ENCODE results near the gene GLI2. TPM values are rescaled to one million over a fixed set of nuclear protein-coding genes. Genes with fewer than 3 reads are reported as not detected.

Gene GLI2
- polyA plus RNA-seq, 3 donors: not detected

DNA sequence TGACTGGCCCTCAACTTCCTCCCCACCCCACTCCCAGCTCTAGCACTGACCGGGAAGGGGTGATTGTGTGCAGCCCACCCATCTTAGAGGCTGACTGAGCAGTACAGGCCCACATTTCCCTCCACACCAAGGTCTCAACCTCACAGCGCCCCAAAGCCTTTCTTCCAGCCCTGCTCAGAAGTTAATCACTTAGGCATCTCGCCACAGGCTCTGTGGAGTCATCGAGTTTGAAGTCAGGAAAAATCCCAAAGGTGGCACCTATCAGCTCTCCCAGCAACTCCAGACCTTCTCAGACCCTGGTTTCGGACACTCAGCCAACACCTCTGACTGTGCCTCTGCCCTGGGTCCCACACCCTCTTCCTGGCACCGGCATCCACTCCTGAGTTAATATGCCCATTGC lies 43.0 kb upstream of the GLI2 start:
- Histone ChIP-seq H2AFZ (ENCODE audit: insufficient read depth, low read depth, low read length, poor library complexity, severe bottlenecking) (no peak overlapping the region), H4K20me1 (ENCODE audit: insufficient read depth, low read length) (no peaks in the 10 kb centered on the region), H3K4me1 (ENCODE audit: control insufficient read depth in 1 of 2, insufficient read depth in 2 of 2, low read length in 2 of 2) (no peaks in the 10 kb centered on the region), H3K27me3 (ENCODE audit: control insufficient read depth in 2 of 2, insufficient read depth in 2 of 2, low read length in 2 of 2) (peaks cover 10 to 27% of the 10 kb centered on the region in 2 donors), H3K4me3 (replicated peaks in 1 of 3; ENCODE audit: low read depth in 2 of 3, low read length in 3 of 3) (no peak overlapping the region), H3K4me2 (replicated peaks; ENCODE audit: extremely low read depth, low read length, poor library complexity, severe bottlenecking) (no peak overlapping the region), H3K9ac (ENCODE audit: insufficient read depth, low read length, poor library complexity, severe bottlenecking) (no peak overlapping the region), H3K36me3 (replicated peaks in 1 of 2; ENCODE audit: control insufficient read depth in 1 of 2, insufficient read depth in 2 of 2, low read length in 2 of 2) (no peaks in the 10 kb centered on the region), H3K9me3 (replicated peaks in 1 of 2; ENCODE audit: control insufficient read depth in 1 of 2, insufficient read depth in 1 of 2, low read length in 2 of 2) (peaks cover 0 to 9% of the 10 kb centered on the region in 2 donors), H3K27ac (ENCODE audit: low read depth in 1 of 2, low read length in 2 of 2) (no peak overlapping the region), H3K79me2 (ENCODE audit: insufficient read depth, low read length) (no peaks in the 10 kb centered on the region)
- Mint-ChIP-seq H3K4me1 (peaks cover 4% of the 10 kb centered on the region), H3K36me3 (no peaks in the 10 kb centered on the region), H3K4me3 (no peak overlapping the region), H3K27me3 (ENCODE audit: low read depth in 3 of 3) (peaks cover 36 to 44% (median 38%) of the 10 kb centered on the region in 3 donors), H3K9me3 (peaks cover 0 to 8% (median 0%) of the 10 kb centered on the region in 7 donors), H3K27ac (no peak overlapping the region)
- TF ChIP-seq, protein P1, sequence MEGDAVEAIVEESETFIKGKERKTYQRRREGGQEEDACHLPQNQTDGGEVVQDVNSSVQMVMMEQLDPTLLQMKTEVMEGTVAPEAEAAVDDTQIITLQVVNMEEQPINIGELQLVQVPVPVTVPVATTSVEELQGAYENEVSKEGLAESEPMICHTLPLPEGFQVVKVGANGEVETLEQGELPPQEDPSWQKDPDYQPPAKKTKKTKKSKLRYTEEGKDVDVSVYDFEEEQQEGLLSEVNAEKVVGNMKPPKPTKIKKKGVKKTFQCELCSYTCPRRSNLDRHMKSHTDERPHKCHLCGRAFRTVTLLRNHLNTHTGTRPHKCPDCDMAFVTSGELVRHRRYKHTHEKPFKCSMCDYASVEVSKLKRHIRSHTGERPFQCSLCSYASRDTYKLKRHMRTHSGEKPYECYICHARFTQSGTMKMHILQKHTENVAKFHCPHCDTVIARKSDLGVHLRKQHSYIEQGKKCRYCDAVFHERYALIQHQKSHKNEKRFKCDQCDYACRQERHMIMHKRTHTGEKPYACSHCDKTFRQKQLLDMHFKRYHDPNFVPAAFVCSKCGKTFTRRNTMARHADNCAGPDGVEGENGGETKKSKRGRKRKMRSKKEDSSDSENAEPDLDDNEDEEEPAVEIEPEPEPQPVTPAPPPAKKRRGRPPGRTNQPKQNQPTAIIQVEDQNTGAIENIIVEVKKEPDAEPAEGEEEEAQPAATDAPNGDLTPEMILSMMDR (IDR thresholded peaks at IDR 0.05): no peak
- intact Hi-C loops (cut with micrococcal nuclease): no loop called here
- DNase-seq: no peak
- 96% methylated on average over 6 of the region's 6 CpGs for WGBS (ENCODE audit: insufficient coverage)

DNA sequence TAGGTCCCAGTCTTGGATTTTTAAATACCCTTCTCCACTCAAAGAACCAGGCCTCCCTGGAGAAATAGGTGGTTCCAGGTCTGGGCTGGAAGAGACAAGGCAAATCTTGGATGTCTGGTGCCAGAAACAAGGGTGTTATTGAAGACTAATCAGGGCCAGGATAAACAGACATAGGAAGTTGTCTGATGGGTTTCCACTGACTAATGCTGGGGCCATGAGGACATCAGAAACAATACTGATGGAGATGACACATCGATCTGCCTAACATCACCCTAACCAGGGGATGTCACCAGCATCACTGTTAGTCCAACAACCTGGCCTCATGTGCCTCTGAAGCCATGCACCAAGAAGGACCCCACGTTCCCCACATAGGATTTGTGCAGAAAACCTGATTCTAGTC lies 42.5 kb upstream of the GLI2 start:
- no peak for DNase-seq
- TF ChIP-seq, protein P1 (IDR thresholded peaks at IDR 0.05): no peak
- intact Hi-C loops (cut with micrococcal nuclease): no loop called here
- Histone ChIP-seq H3K27ac (ENCODE audit: low read depth in 1 of 2, low read length in 2 of 2) (no peak overlapping the region), H3K4me1 (ENCODE audit: control insufficient read depth in 1 of 2, insufficient read depth in 2 of 2, low read length in 2 of 2) (no peaks in the 10 kb centered on the region), H3K9me3 (replicated peaks in 1 of 2; ENCODE audit: control insufficient read depth in 1 of 2, insufficient read depth in 1 of 2, low read length in 2 of 2) (peaks cover 0 to 9% of the 10 kb centered on the region in 2 donors), H3K79me2 (ENCODE audit: insufficient read depth, low read length) (no peaks in the 10 kb centered on the region), H3K36me3 (replicated peaks in 1 of 2; ENCODE audit: control insufficient read depth in 1 of 2, insufficient read depth in 2 of 2, low read length in 2 of 2) (no peaks in the 10 kb centered on the region), H3K4me2 (replicated peaks; ENCODE audit: extremely low read depth, low read length, poor library complexity, severe bottlenecking) (no peak overlapping the region), H4K20me1 (ENCODE audit: insufficient read depth, low read length) (no peaks in the 10 kb centered on the region), H3K27me3 (ENCODE audit: control insufficient read depth in 2 of 2, insufficient read depth in 2 of 2, low read length in 2 of 2) (peaks cover 10 to 27% of the 10 kb centered on the region in 2 donors), H3K4me3 (replicated peaks in 1 of 3; ENCODE audit: low read depth in 2 of 3, low read length in 3 of 3) (no peak overlapping the region), H2AFZ (ENCODE audit: insufficient read depth, low read depth, low read length, poor library complexity, severe bottlenecking) (no peak overlapping the region), H3K9ac (ENCODE audit: insufficient read depth, low read length, poor library complexity, severe bottlenecking) (no peak overlapping the region)
- H3K4me1 Mint-ChIP-seq: peaks cover 4% of the 10 kb centered on the region
- peaks cover 0 to 8% (median 0%) of the 10 kb centered on the region in 7 donors for H3K9me3 Mint-ChIP-seq
- H3K27ac Mint-ChIP-seq: no peak overlapping the region
- no peak overlapping the region for H3K4me3 Mint-ChIP-seq
- whole genome bisulfite sequencing (ENCODE audit: insufficient coverage): 88% methylated on average over 2 of the region's 2 CpGs
- no peaks in the 10 kb centered on the region for H3K36me3 Mint-ChIP-seq
- peaks cover 36 to 47% (median 40%) of the 10 kb centered on the region in 3 donors for H3K27me3 Mint-ChIP-seq (ENCODE audit: low read depth in 3 of 3)

Measured in CD14-positive monocyte (primary cell).